Neuron (in vitro differentiated cells): ENCODE data around the gene FOXD4L1.
"Not testable (repeated sequence)": the region's sequence is repeated elsewhere in the genome, so short reads cannot be mapped to it uniquely, and the experiment has no call there.

Source experiments
- H2AFZ ChIP-seq: one replicate; pipeline ENCODE4 v1.6.1; 2013; ENCODE audit warnings: low read depth, mild to moderate bottlenecking, inconsistent platforms, low read length, moderate library complexity
- H3K27me3 ChIP-seq: one replicate; pipeline ENCODE4 v1.6.1; 2013; ENCODE audit warnings: low read length; ENCODE audit not compliant: insufficient read depth
- H3K36me3 ChIP-seq: one replicate; pipeline ENCODE4 v1.6.1; 2013; ENCODE audit warnings: low read length; ENCODE audit not compliant: insufficient read depth
- H3K4me1 ChIP-seq: one replicate; pipeline ENCODE4 v1.6.1; 2013; ENCODE audit warnings: low read length; ENCODE audit not compliant: insufficient read depth
- H3K4me3 ChIP-seq: 2 replicates; pipeline ENCODE4 v1.5.1; 2013; ENCODE audit warnings: mild to moderate bottlenecking, low read length, moderate library complexity
- H3K9me3 ChIP-seq: one replicate; pipeline ENCODE4 v1.6.1; 2013; ENCODE audit warnings: low read length

Gene FOXD4L1

GRCh38 chr2:113540834-113541203, 42.4 kb downstream of the FOXD4L1 start:
- H3K4me3 ChIP-seq, H3K4me1 ChIP-seq, H2AFZ ChIP-seq, H3K27me3 ChIP-seq, H3K36me3 ChIP-seq, H3K9me3 ChIP-seq: not testable (repeated sequence)

GRCh38 chr2:113541204-113541975, 42.9 kb downstream of the FOXD4L1 start:
- Histone ChIP-seq H2AFZ (peak overlapping the region; percentile 87), H3K4me3 (peak overlapping the region; percentile 20)
- not testable (repeated sequence) for H3K4me1 ChIP-seq, H3K36me3 ChIP-seq, H3K9me3 ChIP-seq, H3K27me3 ChIP-seq

GRCh38 chr2:113541976-113542485, 43.6 kb downstream of the FOXD4L1 start:
- H3K36me3 ChIP-seq, H3K4me1 ChIP-seq, H3K27me3 ChIP-seq, H3K9me3 ChIP-seq, H3K4me3 ChIP-seq: not testable (repeated sequence)
- peak overlapping the region; percentile 87 for H2AFZ ChIP-seq

- not testable (repeated sequence) for H3K36me3 ChIP-seq, H3K9me3 ChIP-seq, H2AFZ ChIP-seq, H3K27me3 ChIP-seq, H3K4me1 ChIP-seq, H3K4me3 ChIP-seq
These were observed 44.1 kb downstream of the FOXD4L1 start for GRCh38 chr2:113542529-113542928.
